Stimulated activated CD8-positive, alpha-beta memory T cell treated with anti-CD3 and anti-CD28 coated beads, Interleukin-7, amount 100 ng/mL, for 4 hours (primary cell): ENCODE data around the gene PTPRE.

ENCODE experiments used
- DNase-seq, 2 donors: peaks; one replicate each; pipeline ENCODE4 v3.0.0-alpha.2; 2020; ENCODE audit warnings: low read depth in 2 of 2

The PTPRE gene, protein sequence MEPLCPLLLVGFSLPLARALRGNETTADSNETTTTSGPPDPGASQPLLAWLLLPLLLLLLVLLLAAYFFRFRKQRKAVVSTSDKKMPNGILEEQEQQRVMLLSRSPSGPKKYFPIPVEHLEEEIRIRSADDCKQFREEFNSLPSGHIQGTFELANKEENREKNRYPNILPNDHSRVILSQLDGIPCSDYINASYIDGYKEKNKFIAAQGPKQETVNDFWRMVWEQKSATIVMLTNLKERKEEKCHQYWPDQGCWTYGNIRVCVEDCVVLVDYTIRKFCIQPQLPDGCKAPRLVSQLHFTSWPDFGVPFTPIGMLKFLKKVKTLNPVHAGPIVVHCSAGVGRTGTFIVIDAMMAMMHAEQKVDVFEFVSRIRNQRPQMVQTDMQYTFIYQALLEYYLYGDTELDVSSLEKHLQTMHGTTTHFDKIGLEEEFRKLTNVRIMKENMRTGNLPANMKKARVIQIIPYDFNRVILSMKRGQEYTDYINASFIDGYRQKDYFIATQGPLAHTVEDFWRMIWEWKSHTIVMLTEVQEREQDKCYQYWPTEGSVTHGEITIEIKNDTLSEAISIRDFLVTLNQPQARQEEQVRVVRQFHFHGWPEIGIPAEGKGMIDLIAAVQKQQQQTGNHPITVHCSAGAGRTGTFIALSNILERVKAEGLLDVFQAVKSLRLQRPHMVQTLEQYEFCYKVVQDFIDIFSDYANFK

DNA sequence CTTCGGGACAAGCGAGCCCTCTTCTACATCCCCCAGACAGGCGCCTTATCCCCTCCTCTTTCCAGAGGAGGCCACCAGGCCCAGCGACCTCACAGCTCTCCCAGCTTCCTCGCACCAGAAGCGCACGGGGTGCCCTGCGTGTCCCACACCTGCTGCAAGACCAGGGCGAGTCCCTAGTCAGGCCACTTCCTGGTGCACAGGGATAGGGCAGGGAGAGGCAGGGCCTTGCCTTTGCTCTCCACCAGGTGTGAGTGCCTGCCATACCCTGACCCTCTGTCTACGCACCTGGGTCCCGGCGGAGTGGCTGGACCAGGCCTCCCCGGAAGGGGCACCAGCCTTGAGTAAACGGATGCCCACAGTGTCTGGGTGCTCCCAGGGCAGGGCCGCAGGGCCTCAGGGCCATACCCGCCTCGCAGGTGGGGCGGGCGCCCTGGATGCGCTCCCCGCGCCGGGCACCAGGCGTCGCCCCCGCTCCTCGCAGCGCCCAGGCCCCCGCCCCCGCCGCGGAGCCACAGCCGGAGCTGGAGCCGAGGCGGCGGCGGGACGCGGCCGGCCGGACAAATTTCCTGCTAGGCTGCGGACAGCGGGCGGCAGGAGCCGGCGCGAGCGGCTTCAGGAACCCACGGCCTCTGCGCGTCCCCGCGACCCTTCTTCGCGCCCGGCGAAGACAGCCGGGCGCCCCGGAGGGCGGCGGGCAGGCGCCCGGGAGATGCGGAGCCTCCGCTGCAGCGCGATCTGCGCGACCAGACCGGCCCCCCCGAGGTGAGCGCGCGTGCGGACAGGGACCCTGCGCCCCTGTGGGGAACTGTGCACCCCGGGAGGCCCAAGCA, at the start of gene PTPRE:
Gene PTPRE (plus strand): TSS at position 556 of the 830 bp plus-strand sequence. CDS start 133,779 bp downstream, outside the sequence.
- peak in 1 of 2 donors; percentile 58 for DNase-seq

DNA sequence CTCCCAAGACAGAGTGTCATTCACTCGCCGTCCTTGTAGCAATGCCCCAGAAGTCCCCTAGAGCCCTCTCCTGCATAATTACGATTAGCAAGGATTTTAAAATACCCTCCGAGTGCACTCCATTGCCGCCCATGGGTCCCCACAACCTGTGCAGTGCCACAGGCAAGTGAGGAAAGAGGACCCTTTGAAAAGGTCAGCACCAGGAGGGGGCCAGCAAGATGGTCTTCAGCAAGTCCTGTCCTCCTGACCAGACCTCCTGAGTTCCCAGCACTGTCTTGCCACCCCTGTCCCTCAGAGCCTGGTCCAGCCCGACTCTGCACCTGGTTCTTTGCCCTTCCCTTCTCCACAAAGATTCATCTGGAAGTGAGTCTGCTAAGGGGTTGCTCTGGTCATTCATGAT, 46.3 kb upstream of the PTPRE start:
- no peak for DNase-seq

DNA sequence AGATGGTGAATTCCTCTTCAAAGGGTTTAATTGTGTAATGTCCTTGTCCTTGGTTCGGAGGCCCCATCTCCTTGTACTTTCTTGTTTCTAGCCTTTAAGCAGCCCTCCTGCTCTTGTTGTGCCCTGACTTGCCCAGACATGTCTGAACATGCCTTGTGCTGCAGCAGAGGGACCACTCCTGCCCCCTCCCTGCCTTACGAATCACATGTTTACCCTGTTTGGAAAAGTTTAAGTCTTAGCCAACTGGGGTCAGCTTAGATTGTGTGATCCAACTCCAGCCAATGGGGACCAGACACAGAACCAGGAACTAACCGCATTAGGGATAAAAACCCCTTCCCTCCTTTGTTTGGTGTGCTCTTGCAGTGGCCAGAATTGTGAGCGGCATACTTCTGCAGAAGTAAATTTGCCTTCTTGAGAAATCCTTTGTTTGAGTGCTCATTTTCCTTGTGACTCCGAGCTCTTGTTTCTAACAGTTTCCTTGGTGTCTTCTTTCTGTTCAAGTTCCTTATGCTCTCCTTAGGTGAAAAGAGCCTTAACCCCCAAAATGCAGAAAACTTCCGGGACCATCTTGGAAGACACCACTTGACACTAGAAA, 43.6 kb upstream of the PTPRE start:
- DNase-seq: no peak

DNA sequence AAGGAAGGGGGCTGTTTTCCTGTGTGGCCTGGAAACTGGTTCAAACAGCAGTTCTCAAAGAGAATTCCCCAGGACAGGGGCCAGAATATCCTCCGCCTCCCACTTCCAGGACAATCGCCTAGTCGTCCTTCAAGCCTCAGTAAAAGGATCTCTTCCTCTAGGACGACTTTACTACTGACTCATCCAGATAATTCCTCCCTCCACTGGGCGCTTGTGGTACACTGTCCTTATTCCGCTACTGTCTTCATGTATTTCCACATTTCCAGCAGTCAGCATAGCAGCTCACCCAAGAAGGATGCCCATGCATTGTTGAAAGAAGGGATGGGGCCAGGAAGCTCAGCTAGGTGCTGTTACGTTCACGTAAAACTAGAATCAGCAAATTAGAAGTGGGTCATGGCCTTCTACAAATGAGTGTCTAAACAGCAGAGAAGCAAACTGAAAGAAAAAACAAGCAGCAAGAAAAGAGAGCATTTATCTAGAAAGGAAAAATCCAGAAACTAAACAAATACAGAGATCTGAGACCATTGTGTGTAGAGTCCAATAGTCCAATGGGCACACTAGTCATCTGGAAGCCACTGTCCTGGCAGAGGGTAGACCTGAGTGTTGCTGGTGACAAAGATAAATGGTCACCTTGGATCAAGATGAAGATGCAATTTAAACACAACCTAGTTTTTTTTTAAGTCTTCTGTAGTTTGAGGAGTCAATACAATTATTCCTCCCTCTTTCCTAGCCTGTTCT, 40.5 kb upstream of the PTPRE start:
- DNase-seq: no peak

DNA sequence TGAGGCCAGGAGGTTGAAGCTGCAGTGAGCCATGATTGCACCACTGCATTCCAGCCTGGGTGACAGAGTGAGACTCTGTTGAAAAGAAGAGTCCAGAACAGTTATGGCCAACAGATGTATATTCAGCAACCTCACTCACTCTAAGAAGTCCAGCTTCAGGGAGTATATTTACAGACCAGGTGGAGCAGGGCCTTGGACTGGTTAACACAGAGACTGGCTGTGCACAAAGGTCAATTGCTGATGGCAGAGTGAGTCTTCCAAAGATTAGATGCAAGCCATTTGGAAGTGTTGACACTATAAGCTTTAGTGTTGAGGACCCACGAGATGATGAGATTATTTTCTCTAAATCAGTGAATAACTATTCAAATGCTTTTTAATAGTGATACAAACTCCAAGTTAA, 39.1 kb upstream of the PTPRE start:
- DNase-seq: no peak

DNA sequence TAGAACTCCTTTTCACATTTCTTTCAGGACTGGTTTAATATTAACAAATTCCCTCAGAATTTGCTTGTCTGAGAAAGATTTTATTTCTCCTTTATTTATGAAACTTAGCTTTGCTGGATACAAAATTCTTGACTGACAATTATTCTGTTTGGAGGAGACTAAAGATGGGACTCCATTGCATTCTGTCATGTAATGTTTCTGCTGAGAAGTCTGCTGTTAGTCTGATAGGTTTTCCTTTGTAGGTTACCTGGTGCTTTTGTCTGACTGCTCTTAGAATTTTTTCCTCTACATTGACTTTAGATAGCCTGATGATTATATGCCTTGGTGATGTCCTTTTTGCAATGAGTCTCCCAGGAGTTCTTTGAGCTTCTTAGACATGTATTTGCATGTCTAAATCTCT, 37.6 kb upstream of the PTPRE start:
- no peak for DNase-seq

DNA sequence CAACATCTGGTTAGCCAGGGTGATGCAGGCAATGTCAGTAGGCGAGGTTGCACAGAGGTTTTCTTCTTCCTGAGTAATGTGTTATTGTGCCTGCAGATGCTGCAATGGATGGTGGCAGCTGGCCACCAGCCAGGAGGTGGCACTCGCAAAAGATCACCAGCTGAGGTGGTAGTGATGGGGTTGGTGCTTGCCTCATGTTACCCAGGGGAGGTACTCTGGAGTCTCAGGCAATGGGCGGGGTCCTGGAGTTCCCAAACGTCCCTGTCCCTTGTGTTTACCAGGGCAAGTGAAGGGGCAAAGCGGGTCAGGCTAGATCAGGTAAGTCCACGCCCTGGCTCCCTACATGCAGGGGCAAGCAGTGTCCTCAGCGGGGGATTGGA, 35.3 kb upstream of the PTPRE start:
- no peak for DNase-seq

DNA sequence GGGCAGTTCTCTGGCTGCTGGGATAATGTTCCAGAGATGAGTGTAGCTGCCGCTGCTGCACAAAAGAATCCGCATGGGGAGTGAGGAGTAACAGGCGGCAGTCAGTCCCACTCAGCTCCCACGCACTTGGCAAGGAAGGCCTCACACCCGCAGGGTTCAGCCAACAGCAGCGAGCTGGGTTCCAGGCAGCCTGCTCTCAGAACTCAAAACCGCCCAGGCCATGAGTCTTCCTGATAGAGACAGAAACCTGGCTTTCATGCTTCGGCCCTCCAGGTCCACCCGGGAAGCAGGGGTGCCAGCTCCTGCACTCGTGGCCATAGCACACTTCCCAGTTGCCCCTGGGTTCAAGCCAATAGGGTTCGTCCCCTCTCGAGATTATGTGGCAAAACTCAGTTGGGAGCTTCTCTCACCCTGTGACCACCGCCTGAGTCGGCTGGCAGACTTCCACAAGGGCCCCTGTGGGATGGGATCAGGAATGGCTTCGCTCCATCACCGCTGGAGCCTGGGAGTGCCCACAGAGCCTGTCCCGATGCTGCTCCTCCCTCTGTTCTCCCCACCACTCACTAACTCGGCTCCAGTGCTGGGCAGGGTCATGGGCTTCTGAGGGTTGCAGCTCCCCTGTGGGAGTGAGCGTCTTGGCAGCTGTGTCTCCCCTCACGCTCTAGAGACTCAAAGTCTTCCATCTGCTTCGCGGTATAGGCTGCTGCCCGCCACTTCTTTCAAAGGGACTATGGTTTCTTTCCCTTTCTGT, 34.7 kb upstream of the PTPRE start:
- DNase-seq: no peak

DNA sequence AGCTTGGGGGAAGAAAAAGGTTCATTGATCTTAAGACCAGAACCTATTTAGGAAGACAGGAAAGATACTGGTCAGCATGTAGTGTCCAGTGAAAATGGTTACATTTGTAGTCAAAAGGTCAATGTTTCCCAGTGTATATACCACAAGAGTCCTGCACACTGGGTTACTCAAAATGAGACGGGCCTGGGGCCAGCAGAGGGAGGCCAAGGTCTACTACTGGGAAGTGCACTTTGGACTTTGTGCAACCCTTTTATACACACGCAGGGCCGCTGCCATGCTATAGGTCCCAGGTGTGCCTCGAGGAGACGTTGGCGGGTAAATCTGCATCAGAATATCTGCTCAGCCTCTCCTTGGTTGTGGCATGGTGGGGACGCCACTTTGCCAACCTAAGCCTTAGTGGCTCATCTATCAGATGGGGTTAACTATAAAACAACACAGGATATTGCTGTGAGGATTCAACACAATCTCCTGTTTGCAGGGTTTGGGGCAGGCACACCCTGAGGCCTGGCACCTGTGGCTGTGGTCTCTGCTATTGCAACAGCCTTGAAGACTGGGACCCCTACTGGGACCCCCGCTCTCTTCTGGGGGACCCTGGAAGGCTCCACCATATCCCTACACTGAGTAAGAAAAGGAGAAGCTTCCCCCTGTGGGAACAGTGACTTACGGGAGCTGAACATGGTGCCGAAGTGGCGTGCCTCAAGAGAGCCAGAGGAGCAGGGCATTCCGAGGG, 33.9 kb upstream of the PTPRE start:
- no peak for DNase-seq

DNA sequence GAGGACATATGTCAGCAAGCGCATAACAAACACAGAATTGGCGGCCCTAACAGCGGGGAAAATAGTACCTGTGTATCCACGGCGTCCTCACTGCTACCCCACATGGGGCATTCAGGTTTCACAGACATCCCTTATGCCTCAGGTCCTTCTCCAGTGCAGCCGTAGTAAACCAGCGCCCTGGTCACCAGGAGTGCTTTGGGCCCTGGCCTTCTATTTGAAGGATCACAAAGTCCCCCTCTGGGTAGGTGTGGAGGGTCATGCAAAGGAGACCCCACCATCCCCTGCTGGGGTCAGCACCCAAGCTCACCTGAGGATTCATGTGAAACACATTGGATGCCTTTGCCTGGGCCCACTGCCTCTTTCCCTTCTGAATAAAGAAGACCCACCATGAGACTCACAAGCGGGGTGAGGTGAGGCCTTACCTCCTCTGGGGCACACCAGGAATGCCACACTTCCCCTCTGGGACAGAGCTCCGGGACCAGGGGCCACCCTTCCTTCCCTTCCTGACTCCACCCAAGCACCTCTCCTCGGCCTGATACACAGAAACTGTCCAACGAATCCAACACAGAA, 32.9 kb upstream of the PTPRE start:
- no peak for DNase-seq

DNA sequence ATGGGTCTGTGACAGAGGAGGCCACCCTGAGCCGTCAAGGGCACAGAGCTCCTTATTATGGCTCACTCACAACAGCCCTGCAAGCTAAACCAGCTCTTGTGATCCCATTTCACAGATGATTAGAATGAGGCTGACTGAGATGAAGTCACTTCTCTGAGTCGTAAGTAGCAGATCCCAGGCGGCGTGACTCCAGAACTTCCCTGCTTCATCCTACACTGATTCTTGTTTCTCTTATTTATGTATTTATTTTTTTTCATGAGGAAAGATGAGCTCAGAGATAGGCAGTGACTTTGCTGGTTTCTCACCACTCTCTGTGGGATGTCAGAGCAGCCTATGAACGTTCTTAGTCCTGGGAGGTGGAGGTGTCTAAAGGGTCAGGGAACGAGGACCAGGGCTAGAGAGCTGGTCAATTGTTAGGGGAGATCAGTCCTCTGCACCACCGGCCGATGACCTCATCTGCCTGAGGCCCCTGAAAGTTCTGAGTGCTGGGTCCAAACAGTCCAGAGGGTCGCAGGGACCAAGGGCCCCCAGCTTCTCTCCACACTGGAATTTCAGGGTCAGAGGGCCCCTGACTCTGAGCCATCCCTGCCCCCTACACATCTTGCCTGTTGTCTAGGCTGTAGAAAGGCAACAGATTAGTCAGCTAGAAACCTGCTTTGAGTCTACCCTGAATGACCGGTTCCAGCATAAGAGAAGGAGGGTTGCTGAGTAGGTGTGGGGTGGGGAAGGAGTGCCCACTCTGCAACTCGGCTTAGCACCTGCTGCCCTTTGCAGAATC, 32.0 kb upstream of the PTPRE start:
- DNase-seq: no peak

DNA sequence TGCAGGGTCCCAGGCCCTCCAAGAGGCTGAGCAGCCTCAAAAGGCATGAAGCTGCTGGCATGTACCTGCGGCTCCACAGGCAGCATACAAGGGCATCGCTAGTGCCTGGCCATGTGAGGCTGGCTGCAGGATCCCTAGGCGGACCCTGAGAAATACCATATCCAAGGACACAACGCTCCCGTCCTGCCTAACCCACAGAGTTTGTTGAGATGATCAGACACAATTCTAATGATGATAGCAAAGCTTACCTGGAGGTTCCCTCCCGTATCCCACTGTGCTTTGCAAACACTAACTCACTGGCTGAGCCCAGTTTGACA, 31.5 kb upstream of the PTPRE start:
- DNase-seq: no peak

DNA sequence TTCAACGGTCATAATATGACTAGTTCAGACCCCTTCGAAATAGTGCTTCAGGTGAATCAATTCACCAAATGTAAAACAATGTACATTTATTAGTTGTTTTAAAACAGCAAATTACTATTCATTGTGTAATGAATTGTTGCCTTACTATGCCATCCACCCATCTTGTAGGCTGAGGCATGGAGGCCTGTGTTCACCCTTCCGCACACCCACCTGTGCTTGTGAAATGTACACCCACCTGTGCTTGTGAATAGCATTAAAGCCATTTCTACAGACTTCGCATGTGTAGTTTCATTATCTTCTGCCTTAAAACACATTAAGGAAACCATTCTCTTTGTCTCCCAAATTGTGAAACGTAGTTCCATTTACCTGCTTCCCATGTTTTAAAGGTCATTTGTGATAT, 31.0 kb upstream of the PTPRE start:
- DNase-seq: no peak

DNA sequence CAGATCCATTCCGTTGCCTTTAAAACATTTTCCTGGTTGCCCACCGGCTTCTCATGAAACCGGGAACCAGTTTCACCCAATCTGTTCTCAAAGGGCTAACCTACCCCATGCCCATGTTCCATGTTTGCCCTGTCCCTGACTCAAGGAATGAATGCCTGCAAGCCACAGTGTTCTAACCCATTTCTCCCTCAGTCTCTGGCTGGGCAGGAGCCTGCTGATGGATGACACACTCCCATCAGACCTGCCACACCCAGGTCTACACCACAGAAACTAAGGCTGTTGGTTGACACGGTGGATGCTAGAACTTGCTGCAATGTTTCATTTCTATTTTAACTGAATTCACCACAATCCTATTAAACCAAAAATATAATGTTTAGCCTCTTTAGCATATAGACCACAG, 29.8 kb upstream of the PTPRE start:
- DNase-seq: no peak

DNA sequence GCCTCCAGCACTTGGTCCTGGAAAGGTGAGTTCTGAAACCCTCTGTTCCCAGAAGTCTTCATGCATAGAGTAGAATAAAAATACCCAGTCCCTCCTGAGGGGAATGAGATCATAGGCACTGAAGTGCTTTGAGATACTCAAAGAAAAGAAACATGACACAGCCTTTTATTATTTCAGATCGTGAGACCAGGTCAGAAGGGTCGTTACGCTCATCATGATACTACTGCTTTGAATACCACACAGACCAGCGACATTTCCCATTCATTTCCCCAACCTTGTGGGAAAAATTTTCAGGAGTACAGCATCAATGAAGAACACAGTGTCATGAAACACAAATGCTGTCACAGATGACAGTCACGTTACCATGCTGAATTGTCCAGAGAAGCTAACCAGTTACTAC, 29.2 kb upstream of the PTPRE start:
- DNase-seq: no peak

DNA sequence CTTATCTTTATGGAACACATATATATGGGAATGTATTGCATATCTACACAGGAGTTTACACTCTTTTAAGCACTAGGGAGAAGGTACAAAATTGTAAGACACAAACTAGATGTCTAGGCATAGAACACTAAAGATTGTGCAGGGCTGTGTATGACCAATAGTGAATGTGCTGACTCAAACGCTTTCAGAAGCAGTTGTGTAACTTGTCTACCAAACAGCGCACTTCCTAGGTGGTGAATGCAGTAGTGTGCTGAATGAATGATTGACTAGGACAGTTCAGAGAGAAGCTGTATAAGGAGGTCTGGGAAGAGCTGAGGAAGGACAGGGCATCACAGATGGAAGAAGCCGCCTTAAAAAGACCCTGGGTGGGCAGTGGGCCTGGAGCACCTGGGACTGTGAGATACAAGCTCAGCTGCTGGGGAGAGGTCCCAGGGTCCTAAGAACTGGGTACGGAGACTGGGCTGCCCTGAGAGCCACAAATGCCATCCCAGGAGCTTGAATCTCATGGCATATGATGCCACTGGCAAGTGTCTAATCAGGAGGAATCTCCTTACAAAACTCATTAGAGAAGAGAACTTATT, 28.3 kb upstream of the PTPRE start:
- DNase-seq: no peak

DNA sequence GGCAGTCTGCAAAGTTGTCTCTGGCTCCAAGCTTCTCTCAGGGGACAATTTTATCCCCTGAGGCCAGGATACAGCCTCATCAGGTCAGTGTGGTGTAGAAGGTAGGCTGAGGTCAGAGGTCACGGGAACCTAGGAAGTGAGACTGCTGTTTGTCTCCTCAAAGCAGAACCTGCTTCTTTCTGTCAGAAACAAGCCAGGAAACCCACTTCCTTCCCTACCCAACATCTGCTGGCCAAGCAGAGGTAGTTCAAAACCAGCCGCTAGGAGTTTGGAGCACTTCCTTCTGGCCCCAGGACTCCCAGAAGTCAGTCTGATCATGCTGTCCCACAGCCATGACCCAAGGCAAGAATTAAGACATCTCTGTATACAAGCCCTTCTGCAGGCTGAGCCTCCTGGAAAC, 26.3 kb upstream of the PTPRE start:
- no peak for DNase-seq

DNA sequence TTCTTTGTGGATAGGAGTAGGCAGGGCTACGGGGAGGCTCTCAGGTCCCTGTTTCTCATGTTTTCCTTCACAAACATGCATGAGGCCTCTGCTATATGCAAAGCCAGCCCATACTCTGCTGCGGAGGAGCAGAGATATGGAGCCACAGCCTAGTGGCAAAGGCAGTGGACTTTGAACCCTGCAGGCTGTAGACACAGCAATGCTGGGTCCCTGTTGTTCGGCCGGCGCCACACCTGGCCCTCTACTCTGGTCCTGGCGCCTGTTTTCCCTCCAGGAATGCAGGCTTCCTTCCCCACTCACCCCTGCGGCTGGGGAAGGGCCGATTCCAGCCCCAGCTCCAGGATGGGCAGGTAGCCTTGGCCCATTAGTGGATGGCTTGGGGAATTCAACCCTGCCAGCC, 25.6 kb upstream of the PTPRE start:
- no peak for DNase-seq

DNA sequence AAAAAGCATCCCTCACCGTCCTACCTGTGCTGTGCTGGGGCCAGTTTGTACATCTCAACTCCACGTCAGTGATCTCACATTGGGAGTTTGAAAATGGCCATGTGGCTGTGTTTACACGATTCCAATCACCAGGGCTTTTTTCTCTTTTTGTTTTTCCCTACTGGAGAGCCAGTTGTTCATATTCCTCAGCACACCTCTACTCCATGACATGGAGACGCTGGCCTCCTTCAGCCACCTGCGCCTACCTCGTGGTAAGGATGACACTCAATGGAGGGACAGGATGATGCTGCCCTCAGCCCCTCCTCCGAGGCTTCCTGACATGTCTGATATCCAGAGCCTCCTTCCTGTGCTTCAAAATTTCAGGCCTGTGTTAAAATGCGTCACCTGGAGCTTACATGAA, 24.5 kb upstream of the PTPRE start:
- no peak for DNase-seq
